Mesenchymal stem cell (in vitro differentiated cells and primary cell): ENCODE data around the gene FOXL3.

Experiments used
- DNase-seq: peaks from one replicate; pipeline ENCODE4 v3.0.0-alpha.2; 2013
- H2AFZ ChIP-seq: one replicate; pipeline ENCODE4 v1.6.1; 2013; ENCODE audit warnings: low read depth, mild to moderate bottlenecking, control low read depth, inconsistent platforms, low read length, moderate library complexity
- H2AK5ac ChIP-seq: 2 replicates; pipeline ENCODE4 v1.6.1; 2013; ENCODE audit warnings: low read length, moderate library complexity, mild to moderate bottlenecking, inconsistent platforms; ENCODE audit not compliant: severe bottlenecking
- H2BK120ac ChIP-seq: one replicate; pipeline ENCODE4 v1.6.1; 2013; ENCODE audit warnings: low read depth, mild to moderate bottlenecking, inconsistent platforms, low read length, moderate library complexity
- H2BK12ac ChIP-seq, 2 experiments: one replicate each; pipeline ENCODE4 v1.6.1; 2013; ENCODE audit warnings: inconsistent platforms in 2 of 2, low read length in 2 of 2, mild to moderate bottlenecking in 2 of 2, moderate library complexity in 2 of 2, control low read depth in 1 of 2
- H2BK15ac ChIP-seq: one replicate; pipeline ENCODE4 v1.6.1; 2013; ENCODE audit warnings: mild to moderate bottlenecking, low read depth, inconsistent platforms; ENCODE audit not compliant: poor library complexity, severe bottlenecking
- H2BK5ac ChIP-seq: 2 replicates; pipeline ENCODE4 v1.6.1; 2013; ENCODE audit warnings: low read depth, mild to moderate bottlenecking, low read length, control low read depth, inconsistent platforms; ENCODE audit not compliant: poor library complexity, severe bottlenecking
- H3K14ac ChIP-seq, 2 experiments: one replicate each; pipeline ENCODE4 v1.6.1; 2013; ENCODE audit warnings: inconsistent platforms in 2 of 2, low read length in 2 of 2, control low read depth in 1 of 2, mild to moderate bottlenecking in 1 of 2, moderate library complexity in 1 of 2
- H3K18ac ChIP-seq, 2 experiments: one replicate each; pipeline ENCODE4 v1.6.1; 2013; ENCODE audit warnings: inconsistent platforms in 2 of 2, low read length in 2 of 2, control low read depth in 1 of 2, low read depth in 1 of 2, mild to moderate bottlenecking in 1 of 2
- H3K23ac ChIP-seq, 2 experiments: one replicate each; pipeline ENCODE4 v1.6.1; 2013; ENCODE audit warnings: inconsistent platforms in 2 of 2, low read length in 2 of 2, mild to moderate bottlenecking in 2 of 2, moderate library complexity in 2 of 2, control low read depth in 1 of 2
- H3K27ac ChIP-seq: 2 replicates; pipeline ENCODE4 v1.5.1; 2013; ENCODE audit warnings: mild to moderate bottlenecking, moderate library complexity, low read length, control low read depth, inconsistent platforms; ENCODE audit not compliant: poor library complexity, severe bottlenecking
- H3K27me3 ChIP-seq, 2 experiments: 2 replicates each; pipeline versions ENCODE4 v1.6.1 to v1.7.0; 2013; ENCODE audit warnings: low read length in 2 of 2, mild to moderate bottlenecking in 2 of 2, moderate library complexity in 2 of 2, control low read depth in 1 of 2, inconsistent platforms in 1 of 2; ENCODE audit not compliant: control insufficient read depth in 1 of 2, insufficient read depth in 1 of 2
- H3K36me3 ChIP-seq, 2 experiments: 2 replicates each; pipeline versions ENCODE4 v1.6.1 to v1.7.0; 2013; ENCODE audit warnings: low read length in 2 of 2, control low read depth in 1 of 2, inconsistent platforms in 1 of 2, low read depth in 1 of 2, mild to moderate bottlenecking in 1 of 2; ENCODE audit not compliant: insufficient read depth in 2 of 2, control insufficient read depth in 1 of 2
- H3K4ac ChIP-seq, 2 experiments: one replicate each; pipeline ENCODE4 v1.6.1; 2013; ENCODE audit warnings: inconsistent platforms in 2 of 2, low read length in 2 of 2, mild to moderate bottlenecking in 2 of 2, moderate library complexity in 2 of 2, control low read depth in 1 of 2, low read depth in 1 of 2
- H3K4me1 ChIP-seq: 2 replicates; pipeline ENCODE4 v1.6.1; 2013; ENCODE audit warnings: low read depth, low read length, control low read depth; ENCODE audit not compliant: control insufficient read depth, insufficient read depth
- H3K4me2 ChIP-seq: 2 replicates; pipeline ENCODE4 v1.6.1; 2013; ENCODE audit warnings: low read length, mild to moderate bottlenecking, inconsistent platforms; ENCODE audit not compliant: poor library complexity, severe bottlenecking
- H3K4me3 ChIP-seq, 2 experiments: 2 replicates each; pipeline versions ENCODE4 v1.5.1 to v1.7.0; 2013; ENCODE audit warnings: low read length in 2 of 2, mild to moderate bottlenecking in 2 of 2, control low read depth in 1 of 2, low read depth in 1 of 2; ENCODE audit not compliant: insufficient read depth in 1 of 2
- H3K79me1 ChIP-seq: replicated peaks from 2 replicates; pipeline ENCODE4 v1.6.1; 2013; ENCODE audit warnings: mild to moderate bottlenecking, control low read depth, low read length, inconsistent platforms; ENCODE audit not compliant: poor library complexity, severe bottlenecking
- H3K9ac ChIP-seq: 2 replicates; pipeline ENCODE4 v1.7.0; 2013; ENCODE audit warnings: mild to moderate bottlenecking, low read length, moderate library complexity
- H3K9me3 ChIP-seq: 2 replicates; pipeline ENCODE4 v1.7.0; 2013; ENCODE audit warnings: mild to moderate bottlenecking, low read length; ENCODE audit not compliant: control insufficient read depth
- H4K8ac ChIP-seq: one replicate; pipeline ENCODE4 v1.6.1; 2013; ENCODE audit warnings: inconsistent platforms, mild to moderate bottlenecking, low read length, moderate library complexity
- H4K91ac ChIP-seq: one replicate; pipeline ENCODE4 v1.6.1; 2013; ENCODE audit warnings: mild to moderate bottlenecking, low read length, inconsistent platforms
- WGBS: methylation state at CpG from one replicate; pipeline ENCODE4 v1.1.7; 2013; ENCODE audit warnings: mixed read lengths; 5-methylcytosine and 5-hydroxymethylcytosine counted together

FOXL3 gene

DNA sequence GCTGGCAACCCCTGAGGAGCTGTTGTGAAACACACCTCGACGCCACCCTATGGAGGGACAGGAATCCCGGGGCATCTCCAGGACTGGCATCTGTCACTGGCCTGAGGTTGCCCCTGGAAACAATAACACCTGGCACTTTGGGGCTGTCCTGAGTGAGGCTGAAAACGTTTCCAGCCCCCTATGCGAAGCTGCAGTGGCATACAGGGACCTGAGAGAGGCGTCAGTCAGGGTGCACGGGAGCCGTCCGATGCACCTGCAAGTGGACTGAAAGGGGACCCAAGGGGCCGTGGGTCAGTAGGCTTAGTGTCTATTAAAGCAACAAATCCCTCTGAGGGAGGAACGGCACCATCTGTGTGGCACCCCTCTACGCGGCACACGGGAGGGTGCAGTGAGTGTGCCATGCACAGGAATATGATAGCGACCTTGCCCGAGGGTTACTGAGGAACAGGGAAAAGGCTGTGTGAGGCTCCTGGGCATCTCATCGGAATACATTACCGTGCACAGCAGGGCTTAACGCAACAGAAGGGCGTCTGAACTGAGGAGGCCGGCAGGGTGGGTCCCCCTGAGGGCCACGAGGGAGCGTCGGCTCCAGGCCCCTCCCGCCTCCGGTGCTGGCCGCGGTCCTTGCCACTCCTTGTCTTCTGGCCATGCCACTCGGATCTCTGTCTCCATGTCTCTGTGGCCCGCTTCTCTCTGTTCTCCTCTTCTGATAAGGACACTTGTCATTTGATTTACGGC lies 50.4 kb downstream of the FOXL3 start:
- no peak overlapping the region for H3K4me3 ChIP-seq
- no peak overlapping the region for H3K9ac ChIP-seq
- H2AK5ac ChIP-seq = no peak overlapping the region
- DNase-seq = no peak
- H3K4me2 ChIP-seq = no peak overlapping the region
- no peak overlapping the region for H3K4ac ChIP-seq
- no peak overlapping the region for H3K14ac ChIP-seq
- H3K4me1 ChIP-seq = no peaks in the 10 kb centered on the region
- no peaks in the 10 kb centered on the region for H3K9me3 ChIP-seq
- H4K91ac ChIP-seq = no peak overlapping the region
- no peak overlapping the region for H2BK12ac ChIP-seq
- no peak overlapping the region for H2AFZ ChIP-seq
- no peak overlapping the region for H3K27ac ChIP-seq
- H3K18ac ChIP-seq = no peak overlapping the region
- 75% methylated on average over 31 of the region's 31 CpGs for WGBS
- no peaks in the 10 kb centered on the region for H3K79me1 ChIP-seq
- no peak overlapping the region for H2BK5ac ChIP-seq
- no peak overlapping the region for H2BK120ac ChIP-seq
- H3K23ac ChIP-seq = no peak overlapping the region
- H4K8ac ChIP-seq = no peak overlapping the region
- no peaks in the 10 kb centered on the region for H3K36me3 ChIP-seq
- no peak overlapping the region for H2BK15ac ChIP-seq
- H3K27me3 ChIP-seq = peaks cover 29 to 48% of the 10 kb centered on the region in 2 experiments
